Peyer's patch (tissue), 4 donors: ENCODE results near the gene UBE2M.

Experiments
- POLR2A ChIP-seq, 2 donors: fragments of 450-650 bp; IDR thresholded peaks; one replicate each; pipeline ENCODE4 v1.5.1; 2017; ENCODE audit warnings: antibody characterized with exemption in 2 of 2, mild to moderate bottlenecking in 2 of 2, moderate library complexity in 2 of 2
- TF ChIP-seq, protein P1 (sequence below), 6 experiments: fragments of 450-650 bp in 4 of 6; fragments of 200-600 bp in 2 of 6; sonication (generic) in 1 of 6; IDR thresholded peaks; one replicate each; pipeline ENCODE4 v1.5.1; 2017 to 2019; ENCODE audit warnings: antibody characterized with exemption in 6 of 6, mild to moderate bottlenecking in 3 of 6, moderate library complexity in 1 of 6

GRCh38 chr19:58570770-58571574 is 12.6 kb upstream of the UBE2M start:
- TF ChIP-seq POLR2A (IDR thresholded peaks at IDR 0.05): no peak
- TF ChIP-seq, protein P1, sequence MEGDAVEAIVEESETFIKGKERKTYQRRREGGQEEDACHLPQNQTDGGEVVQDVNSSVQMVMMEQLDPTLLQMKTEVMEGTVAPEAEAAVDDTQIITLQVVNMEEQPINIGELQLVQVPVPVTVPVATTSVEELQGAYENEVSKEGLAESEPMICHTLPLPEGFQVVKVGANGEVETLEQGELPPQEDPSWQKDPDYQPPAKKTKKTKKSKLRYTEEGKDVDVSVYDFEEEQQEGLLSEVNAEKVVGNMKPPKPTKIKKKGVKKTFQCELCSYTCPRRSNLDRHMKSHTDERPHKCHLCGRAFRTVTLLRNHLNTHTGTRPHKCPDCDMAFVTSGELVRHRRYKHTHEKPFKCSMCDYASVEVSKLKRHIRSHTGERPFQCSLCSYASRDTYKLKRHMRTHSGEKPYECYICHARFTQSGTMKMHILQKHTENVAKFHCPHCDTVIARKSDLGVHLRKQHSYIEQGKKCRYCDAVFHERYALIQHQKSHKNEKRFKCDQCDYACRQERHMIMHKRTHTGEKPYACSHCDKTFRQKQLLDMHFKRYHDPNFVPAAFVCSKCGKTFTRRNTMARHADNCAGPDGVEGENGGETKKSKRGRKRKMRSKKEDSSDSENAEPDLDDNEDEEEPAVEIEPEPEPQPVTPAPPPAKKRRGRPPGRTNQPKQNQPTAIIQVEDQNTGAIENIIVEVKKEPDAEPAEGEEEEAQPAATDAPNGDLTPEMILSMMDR (IDR thresholded peaks at IDR 0.05): no peak
